NCI-H82 (cell line): ENCODE results near the gene RPL35A.
"Not testable (repeated sequence)": the region's sequence is repeated elsewhere in the genome, so short reads cannot be mapped to it uniquely, and the experiment has no call there.

Experiments used
- DNase-seq: peaks from one replicate; lab custom pipeline; 2025; lab: John Stamatoyannopoulos, UW

RPL35A gene

GRCh38 chr3:197952440-197952839, 2.5 kb downstream of the RPL35A start:
- DNase-seq, result no peak

DNA sequence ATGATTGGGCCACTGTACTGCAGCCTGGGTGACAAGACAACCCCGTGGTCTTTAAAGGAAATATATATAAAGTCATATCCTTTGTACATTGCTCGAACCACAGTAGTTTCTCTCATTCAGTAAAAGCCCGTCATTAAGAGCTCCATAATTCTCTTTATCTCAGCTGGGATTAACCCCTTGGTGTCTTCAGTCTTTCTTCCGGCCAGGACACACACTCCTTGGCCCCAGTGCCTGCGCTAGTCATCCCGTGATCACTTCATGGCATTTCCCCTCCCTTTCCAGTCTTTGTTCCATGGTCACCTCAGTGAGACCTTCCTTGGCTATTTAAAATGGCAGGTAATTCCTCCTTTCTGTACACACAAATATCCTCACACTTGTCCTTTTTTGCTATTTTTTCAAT, 3.3 kb downstream of the RPL35A start:
- DNase-seq, result no peak

DNA sequence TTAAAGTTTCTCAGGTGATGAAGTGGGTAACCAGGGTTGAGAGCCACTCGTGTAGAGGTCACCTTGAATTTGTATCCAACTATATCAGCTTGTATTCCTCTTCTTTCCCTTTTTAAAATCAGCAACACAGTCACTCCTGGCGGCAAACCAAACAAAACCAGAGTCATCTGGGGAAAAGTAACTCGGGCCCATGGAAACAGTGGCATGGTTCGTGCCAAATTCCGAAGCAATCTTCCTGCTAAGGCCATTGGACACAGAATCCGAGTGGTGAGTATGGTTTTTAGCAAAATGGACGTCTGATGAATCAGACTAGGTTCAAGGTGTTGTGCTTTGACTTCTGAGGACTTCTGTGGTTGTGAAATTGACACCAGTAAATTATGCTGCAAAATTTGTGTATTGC, 3.9 kb downstream of the RPL35A start:
- DNase-seq, result no peak

- DNase-seq, result no peak
These were observed 6.0 kb downstream of the RPL35A start for GRCh38 chr3:197955892-197956477.

- peak; percentile 56 for DNase-seq
These were observed 6.6 kb downstream of the RPL35A start for GRCh38 chr3:197956626-197956988.

DNA sequence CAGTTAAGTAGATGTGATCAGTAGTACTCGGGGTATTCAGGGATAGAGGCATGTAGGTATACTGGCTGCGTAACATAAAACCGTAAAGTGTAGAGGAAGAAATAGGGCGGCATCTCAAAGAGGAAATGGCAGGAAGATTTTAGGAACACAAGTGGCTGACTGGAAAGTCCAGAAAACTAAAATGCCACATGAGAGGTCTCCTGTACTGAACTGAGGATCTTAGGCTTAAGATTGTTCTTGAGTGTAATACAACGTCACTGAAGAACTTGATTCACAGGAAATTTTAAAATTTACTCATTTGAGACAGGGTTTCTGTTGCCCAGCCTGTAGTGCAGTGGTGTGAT, 7.8 kb downstream of the RPL35A start:
- peak; percentile 51 for DNase-seq

DNA sequence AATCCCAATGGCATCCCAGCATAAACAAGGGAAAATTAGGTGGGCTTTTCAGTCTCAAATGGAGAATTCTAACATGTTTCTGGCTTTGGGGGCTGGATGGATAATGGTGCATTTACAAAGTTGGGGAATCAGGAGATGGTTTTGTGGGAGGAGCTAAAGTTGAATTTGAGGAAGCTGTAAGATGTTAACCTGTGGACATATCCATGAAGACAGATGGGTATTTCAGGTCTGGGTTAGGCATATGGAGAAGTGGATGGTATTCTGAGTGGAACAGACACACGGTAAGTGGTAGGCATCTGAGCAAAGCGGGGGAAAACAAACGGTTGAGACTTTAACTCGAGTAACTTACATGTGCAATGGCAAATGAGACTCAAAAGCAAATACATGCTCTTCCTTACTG, 8.4 kb downstream of the RPL35A start:
- DNase-seq, result peak; percentile 46

DNA sequence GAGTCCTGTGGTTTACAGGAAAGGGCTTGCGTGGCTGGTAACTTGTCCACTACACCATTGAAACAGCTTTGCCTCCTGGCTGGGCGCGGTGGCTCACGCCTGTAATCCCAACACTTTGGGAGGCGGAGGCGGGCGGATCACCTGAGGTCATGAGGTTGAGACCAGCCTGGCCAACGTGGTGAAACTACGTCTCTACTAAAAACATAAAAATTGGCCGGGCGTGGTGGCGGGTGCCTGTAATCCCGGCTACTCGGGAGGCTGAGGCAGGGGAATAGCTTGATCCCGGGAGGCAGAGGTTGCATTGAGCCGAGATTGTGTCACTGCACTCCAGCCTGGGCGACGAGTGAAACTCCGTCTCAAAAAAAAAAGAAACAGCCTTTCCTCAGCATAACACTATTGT, 8.9 kb downstream of the RPL35A start:
- DNase-seq, result not testable (repeated sequence)

DNA sequence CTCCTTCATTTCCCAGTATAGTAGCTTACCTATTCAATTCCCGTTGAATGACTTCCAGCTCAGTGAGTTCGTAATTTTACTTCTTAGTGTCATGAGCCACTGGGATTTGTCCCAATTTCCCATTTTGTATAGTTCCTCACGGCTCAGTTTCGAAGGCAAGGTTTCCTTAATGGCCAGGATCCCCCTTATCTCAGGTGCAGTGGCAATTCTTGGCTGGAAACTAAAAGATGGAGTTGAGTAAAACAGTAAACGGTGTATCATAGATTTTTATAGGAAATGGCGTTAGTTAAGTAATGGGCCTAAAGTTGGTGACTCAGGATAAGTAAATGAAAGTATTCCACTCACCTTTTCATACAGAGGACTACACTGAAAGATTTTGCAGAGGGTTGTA, 9.5 kb downstream of the RPL35A start:
- no peak for DNase-seq

GRCh38 chr3:197959891-197960693, 10.1 kb downstream of the RPL35A start, which contains the start of gene LMLN:
LMLN (plus strand) TSS chr3:197960217; CDS start chr3:197960246, 29 bp downstream.
- DNase-seq, result peak; percentile 99

DNA sequence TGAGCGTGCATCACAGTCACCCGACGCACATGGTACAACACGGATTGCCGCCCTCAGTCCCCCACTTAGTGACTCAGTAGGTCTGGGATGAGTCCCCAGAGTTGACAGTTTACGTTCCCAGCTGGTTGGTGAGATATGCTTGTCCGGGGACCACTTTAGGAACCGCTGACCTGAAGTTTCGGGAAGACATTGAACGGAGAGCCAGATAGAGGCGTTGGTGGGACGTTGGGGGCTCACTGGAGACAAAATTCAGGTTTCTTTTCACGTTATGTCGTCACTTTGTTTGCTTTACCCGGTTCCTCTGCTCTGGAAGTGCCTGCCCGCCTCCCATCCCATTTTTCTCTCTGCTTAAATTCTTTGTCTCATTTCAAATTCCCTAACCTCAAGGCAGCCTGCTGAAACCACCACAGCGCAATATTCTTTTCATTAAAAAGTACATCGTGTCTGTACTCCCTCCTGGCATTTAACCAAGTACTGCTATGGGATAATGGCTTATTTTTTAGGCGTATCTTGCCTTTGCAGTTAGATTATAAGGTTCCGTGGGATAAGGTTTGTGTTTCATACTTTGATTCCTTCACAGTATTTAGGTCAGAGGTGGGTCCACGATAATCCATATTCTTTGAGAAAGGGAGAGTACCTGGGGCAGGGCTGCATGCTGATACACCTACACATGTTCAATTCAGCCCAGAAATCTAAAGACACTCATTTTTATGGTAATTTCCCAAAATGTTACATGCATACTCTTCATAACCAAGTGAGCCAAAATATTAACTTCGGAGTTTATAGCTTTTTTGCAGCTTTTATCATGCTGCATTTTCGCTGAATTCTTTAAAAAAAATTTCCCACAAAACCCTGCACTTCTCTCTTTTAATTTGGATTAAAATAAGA, 10.9 kb downstream of the RPL35A start:
- no peak for DNase-seq

DNA sequence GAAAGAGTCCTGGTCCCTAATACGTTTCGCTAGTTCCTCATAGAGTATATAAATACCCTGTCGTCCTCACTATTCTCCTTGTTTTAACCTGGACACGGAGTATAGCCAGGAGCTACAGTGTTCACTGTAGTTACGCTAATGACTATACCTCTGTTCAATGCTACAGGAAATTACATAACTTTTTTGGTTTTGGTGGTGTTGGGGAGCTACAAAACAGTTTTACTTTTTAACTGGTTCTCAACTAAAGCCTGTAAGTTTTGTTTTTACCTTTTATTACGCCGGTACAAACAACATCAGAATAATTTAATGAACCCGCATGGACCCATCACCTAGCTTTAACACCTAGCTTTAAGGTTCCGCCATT, 11.6 kb downstream of the RPL35A start:
- DNase-seq, result no peak

DNA sequence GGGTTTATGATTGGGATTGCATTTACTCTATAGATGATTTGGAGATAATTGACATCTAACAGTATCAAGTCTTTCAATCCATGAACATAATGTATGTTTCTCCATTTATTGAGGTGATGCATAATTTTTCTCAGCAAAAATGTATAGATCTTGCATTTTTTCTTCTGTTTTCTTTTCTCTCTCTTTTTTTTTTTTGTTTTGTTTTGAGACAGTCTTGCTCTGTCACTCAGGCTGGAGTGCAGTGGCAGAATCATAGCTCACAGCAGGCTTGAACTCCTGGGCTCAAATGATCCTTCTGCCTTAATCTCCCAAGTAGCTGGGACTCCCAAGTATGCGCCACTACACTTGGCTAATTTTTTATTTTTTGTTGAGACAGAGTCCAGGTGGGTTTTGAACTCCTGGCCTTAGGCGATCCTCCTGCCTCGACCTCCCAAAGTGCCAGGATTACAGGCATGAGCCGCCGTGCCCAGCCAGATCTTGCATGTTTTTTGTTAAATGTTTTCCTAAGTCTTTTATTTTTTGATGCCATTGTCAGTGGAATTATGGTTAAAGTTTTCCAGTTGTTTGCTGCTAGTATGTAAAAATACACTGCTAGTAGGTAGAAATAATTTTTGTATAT, 13.1 kb downstream of the RPL35A start:
- DNase-seq, result no peak

DNA sequence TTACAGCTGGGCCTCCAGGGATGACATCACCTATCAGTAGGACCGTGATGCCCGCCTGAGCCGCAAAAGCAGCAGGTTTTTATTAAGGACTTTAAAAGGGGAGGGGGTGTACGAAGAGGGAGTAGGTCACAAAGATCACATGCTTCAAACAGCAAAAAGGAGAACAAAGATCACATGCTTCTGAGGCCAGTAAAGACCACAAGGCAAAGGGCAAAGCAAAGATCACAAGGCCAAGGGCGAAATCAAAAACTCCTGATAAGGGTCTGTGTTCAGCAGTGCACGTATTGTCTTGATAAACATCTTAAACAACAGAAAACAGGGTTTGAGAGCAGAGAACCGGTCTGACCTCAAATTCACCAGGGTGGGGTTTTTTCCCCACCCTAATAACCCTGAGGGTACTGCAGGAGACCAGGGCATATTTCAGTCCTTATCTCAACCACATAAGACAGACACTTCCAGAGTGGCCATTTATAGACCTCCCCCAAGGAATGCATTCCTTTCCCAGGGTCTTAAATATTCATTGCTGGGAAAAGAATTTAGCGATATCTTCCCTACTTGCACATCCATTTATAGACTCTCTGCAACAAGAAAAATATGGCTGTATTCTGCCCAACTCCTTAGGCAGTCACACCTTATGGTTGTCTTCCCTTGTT, 17.5 kb downstream of the RPL35A start:
- DNase-seq, result peak; percentile 37

- DNase-seq, result no peak
These were observed 20.6 kb downstream of the RPL35A start for GRCh38 chr3:197970588-197970987.

DNA sequence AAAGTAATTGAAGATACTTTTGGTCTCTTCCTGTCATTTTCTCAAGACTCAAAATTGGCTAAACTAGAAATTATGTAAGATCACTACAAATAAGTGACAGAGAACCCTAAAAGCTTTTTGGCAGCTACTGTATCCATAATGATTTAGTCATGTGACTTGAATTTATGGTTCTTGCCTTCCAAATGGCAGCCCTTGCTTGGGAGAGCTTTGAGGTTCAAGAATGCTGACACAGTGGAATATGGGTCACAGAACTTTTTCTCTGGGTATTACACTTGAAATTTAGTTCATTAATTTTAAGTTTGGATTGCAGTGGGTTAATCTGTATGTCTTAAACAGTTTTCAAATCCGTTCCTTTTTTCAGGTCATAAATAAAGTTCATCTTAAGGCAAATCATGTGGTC, 24.0 kb downstream of the RPL35A start:
- no peak for DNase-seq

GRCh38 chr3:197975311-197975710, 25.3 kb downstream of the RPL35A start:
- DNase-seq, result no peak

DNA sequence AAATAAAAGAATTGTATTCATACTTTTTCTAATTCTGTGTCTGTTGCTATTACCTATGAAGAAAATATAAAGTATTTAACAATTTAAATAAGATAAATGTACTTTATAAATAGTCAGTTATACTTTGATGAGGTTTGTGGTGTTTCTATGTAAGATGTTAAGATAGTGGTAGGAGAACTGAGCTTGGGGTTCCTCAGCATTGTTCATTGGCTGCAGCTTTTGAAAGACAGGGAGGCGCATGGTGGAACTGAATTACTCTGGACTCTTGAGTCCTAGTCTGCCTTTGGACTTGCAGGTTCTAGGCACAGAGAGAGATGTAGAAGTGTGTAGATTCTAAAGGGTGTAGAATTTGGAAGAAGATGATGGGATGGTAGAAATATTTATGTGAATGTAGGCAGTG, 33.1 kb downstream of the RPL35A start:
- no peak for DNase-seq

GRCh38 chr3:197989651-197990050, 39.7 kb downstream of the RPL35A start:
- DNase-seq, result no peak

GRCh38 chr3:197994736-197995135, 44.7 kb downstream of the RPL35A start:
- no peak for DNase-seq

GRCh38 chr3:197996855-197997254, 46.9 kb downstream of the RPL35A start:
- no peak for DNase-seq

- DNase-seq, result no peak
These were observed 47.9 kb downstream of the RPL35A start for GRCh38 chr3:197997936-197998335.
